ENCODE results near the gene GRID2IP. TPM values are rescaled to one million over a fixed set of nuclear protein-coding genes. Genes with fewer than 3 reads are reported as not detected.
A peak's percentile ranks its signal among the peaks of the same experiment; 100 is the strongest.
"Not testable (repeated sequence)": the region's sequence is repeated elsewhere in the genome, so short reads cannot be mapped to it uniquely, and the experiment has no call there.

Gene GRID2IP
- total RNA-seq, 2 experiments from 2014 or later: 0.28 to 0.53 TPM

DNA sequence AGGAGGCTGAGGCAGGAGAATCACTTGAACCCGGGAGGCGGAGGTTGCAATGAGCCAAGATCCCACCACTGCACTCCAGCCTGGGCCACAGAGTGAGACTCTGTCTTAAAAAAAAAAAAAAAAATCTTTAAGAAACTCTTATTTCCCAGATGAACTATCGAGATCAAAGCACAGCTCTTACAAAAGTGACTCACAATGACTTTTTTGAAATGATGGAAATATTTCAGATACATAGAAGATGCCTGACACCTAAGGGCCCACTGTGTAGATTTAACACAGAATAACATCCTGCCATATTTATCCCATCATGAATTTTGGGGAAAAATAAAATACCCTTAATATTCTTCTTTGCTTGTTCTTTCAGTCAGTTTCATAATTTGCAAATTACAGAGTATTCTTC, 92.6 kb downstream of the GRID2IP start:
- not testable (repeated sequence) for H3K9me3 Mint-ChIP-seq; H3K4me1 Mint-ChIP-seq; ATAC-seq (ENCODE audit: low read depth); H3K27ac Mint-ChIP-seq; H3K36me3 Mint-ChIP-seq; DNase-seq; H3K4me3 Mint-ChIP-seq; H3K27me3 Mint-ChIP-seq
- POLR2A ChIA-PET: interaction anchor here (0.7 to 1.1 kb wide), 3 partner anchors 11 to 23 kb away, joined by 4 read pairs; partner anchors contain the start of gene DAGLB

DNA sequence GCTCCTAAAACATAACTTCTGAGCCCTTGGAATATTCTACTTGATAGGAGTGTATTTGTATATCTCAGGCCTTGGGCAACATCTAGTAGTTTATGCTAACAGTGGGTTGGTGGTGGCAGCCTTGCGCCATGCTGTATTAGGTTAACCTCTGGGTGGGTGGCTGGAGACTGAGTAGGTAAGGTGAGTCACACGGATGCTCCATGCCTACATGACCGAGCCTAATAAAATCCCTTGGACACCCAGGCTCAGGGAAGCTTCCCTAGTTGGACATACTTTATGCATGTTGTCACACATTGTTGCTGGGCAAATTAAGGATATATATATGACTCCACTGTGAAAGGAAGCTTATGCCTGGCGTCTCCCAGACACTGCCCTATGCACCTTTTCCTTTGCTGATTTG, 97.5 kb downstream of the GRID2IP start:
- Mint-ChIP-seq H3K27me3 (no peaks in the 10 kb centered on the region), H3K4me1 (peaks cover 2% of the 10 kb centered on the region), H3K27ac (no peak overlapping the region), H3K9me3 (no peaks in the 10 kb centered on the region), H3K4me3 (no peak overlapping the region), H3K36me3 (no peaks in the 10 kb centered on the region)
- no peak for DNase-seq
- no peak for ATAC-seq (ENCODE audit: low read depth)
- POLR2A ChIA-PET: no interaction called here

DNA sequence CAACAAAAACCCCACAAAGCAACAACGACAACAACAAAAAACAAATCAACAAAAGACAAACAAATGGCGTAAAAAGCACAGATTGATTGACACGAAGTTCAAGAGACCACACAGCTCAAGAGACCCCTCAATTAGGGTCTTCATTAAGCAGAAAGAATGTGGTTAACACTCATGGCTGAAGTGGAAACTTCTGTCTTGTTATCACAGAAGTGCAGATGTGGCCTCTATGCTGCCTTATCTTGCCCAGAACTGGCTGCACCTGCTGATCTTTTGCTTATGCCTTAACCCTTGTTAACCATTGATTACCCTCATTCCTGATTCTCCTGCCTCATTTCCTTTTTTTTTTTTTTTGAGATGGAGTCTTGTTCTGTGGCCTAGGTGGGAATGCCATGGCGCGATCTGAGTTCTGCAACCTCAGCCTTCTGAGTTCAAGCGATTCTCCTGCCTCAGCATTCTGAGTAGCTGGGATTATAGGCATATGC, 100.0 kb downstream of the GRID2IP start:
- Mint-ChIP-seq H3K9me3 (no peaks in the 10 kb centered on the region), H3K27me3 (no peaks in the 10 kb centered on the region), H3K27ac (no peak overlapping the region), H3K4me1 (peaks cover 9% of the 10 kb centered on the region), H3K36me3 (no peaks in the 10 kb centered on the region), H3K4me3 (no peak overlapping the region)
- DNase-seq: no peak
- no peak for ATAC-seq (ENCODE audit: low read depth)
- POLR2A ChIA-PET: interaction anchor here (0.6 kb wide), 1 partner anchor 27 kb away, joined by 4 read pairs; no protein-coding TSS in a partner anchor

DNA sequence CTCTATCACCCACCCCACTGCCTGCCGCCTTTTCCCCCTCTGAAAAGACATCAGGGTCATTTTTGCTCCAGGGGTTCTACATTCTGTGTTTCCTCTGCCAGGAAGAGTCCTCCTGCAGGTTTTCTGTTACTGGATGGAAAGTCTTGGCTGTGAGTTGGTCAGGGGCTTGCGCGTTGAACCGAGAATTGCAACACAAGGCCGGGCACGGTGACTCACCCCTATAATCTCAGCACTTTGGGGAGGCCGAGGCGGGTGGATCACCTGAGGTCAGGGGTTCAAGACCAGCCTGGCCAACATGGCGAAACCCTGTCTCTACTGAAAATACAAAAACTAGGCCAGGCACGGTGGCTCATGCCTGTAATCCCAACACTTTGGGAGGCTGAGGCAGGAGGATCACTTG, 100.7 kb downstream of the GRID2IP start:
- H3K9me3 Mint-ChIP-seq; H3K27ac Mint-ChIP-seq; H3K36me3 Mint-ChIP-seq; DNase-seq; H3K27me3 Mint-ChIP-seq; ATAC-seq (ENCODE audit: low read depth): not testable (repeated sequence)
- POLR2A ChIA-PET: interaction anchor here (0.6 kb wide), 1 partner anchor 28 kb away, joined by 4 read pairs; no protein-coding TSS in a partner anchor
- H3K4me3 Mint-ChIP-seq: peak overlapping the region; percentile 32
- H3K4me1 Mint-ChIP-seq: peaks cover 13% of the 10 kb centered on the region

DNA sequence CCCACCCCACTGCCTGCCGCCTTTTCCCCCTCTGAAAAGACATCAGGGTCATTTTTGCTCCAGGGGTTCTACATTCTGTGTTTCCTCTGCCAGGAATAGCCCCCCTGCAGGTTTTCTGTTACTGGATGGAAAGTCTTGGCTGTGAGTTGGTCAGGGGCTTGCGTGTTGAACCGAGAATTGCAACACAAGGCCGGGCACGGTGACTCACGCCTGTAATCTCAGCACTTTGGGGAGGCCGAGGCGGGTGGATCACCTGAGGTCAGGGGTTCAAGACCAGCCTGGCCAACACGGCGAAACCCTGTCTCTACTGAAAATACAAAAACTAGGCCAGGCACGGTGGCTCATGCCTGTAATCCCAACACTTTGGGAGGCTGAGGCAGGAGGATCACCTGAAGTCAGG, 101.4 kb downstream of the GRID2IP start:
- POLR2A ChIA-PET; H3K27me3 Mint-ChIP-seq; H3K9me3 Mint-ChIP-seq; ATAC-seq (ENCODE audit: low read depth); H3K27ac Mint-ChIP-seq; H3K36me3 Mint-ChIP-seq; H3K4me3 Mint-ChIP-seq; DNase-seq: not testable (repeated sequence)
- H3K4me1 Mint-ChIP-seq: peaks cover 16% of the 10 kb centered on the region

DNA sequence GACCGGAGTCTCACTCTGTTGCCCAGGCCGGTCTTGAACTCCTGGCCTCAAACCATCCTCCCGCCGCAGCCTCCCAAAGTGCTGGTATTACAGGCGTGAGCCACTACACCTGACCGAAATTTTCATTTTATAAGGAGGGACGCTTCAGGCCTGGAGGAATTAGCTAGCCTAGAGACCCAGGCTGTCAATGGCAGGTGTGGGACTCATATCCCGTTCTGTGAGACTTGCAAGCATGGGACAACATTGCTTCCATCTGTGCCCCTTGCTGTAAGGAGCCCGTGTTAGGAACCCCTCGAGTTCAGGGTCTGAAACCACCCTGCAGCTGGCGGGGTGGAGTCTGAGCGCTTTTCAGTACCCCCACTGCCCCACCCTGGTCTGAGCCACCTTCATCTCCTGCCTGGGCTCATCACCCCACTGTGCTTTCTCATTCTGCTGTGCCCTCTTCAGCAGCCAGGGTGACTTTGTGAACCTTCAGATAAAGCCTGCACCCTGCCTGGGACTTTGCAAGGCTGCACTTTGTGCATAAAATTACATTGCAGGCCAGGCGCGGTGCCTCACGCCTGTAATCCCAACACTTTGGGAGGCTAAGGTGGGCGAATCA, 102.2 kb downstream of the GRID2IP start:
- DNase-seq: no peak
- POLR2A ChIA-PET: interaction anchor here (2.0 kb wide), 1 partner anchor 11 kb away, joined by 36 read pairs; no protein-coding TSS in a partner anchor
- Mint-ChIP-seq H3K9me3 (no peaks in the 10 kb centered on the region), H3K4me1 (peaks cover 16% of the 10 kb centered on the region), H3K27me3 (no peaks in the 10 kb centered on the region), H3K36me3 (peaks cover 7% of the 10 kb centered on the region), H3K4me3 (peak overlapping the region; percentile 39), H3K27ac (peak overlapping the region; percentile 28)
- ATAC-seq (ENCODE audit: low read depth): no peak

DNA sequence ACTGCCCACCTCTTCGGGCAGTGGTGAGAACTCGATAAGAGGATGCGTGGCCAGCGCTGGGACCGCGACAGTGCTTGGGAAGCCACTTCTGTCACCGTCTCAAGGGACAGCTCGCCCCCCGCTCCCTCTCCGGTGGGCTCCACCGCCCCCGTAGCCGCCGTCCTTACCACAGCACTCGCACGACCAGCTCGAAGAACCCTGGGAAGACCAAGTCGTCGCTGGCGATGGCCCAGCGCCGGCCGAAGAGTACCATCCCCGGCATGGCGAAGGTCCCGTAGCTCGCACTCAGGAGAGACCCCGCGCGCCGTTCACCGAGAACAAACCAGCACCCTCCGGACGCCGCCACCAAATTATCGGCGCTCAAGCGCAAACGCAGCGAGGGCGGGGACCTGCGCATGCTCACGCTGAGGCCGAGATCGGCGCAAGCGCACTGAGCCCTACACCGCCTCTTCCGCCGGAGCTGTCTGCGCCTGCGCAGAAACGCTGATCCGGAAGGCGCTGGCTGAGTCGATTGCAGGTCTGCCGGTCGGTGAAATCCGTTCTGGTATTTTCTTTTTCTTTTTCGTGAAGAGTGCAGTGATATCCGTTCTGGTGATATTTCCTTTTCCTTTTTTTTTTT, 103.6 kb downstream of the GRID2IP start, which contains the start of gene DAGLB:
TSS of gene DAGLB (minus strand) at position 374 of the 619 bp plus-strand sequence. CDS start at position 262, 112 bp downstream.
- DNase-seq (peak; percentile 98), ATAC-seq (ENCODE audit: low read depth) (peak; percentile 94)
- H3K4me3 Mint-ChIP-seq: peak within 1 kb of the TSS; percentile 91
- peaks cover 20% of the 10 kb centered on the region for H3K4me1 Mint-ChIP-seq
- no peaks in the 10 kb centered on the region for H3K27me3 Mint-ChIP-seq
- POLR2A ChIA-PET: interaction anchor here (0.6 to 2.0 kb wide), 6 partner anchors 10 to 58 kb away, joined by 3 to 36 read pairs (median 6); no protein-coding TSS in a partner anchor
- H3K36me3 Mint-ChIP-seq: peaks cover 14% of the 10 kb centered on the region
- no peaks in the 10 kb centered on the region for H3K9me3 Mint-ChIP-seq
- H3K27ac Mint-ChIP-seq: peak within 1 kb of the TSS; percentile 94

Other genes starting within 250 kb of the GRID2IP start
- 10 to 100 TPM; 12.0 to 19.0 TPM for gene FAM220A, start 202.5 kb downstream of the GRID2IP start, total RNA-seq
- 100 to 1,000 TPM; 144 to 149 TPM for gene RAC1, start 176.9 kb downstream of the GRID2IP start, total RNA-seq
- 10 to 100 TPM; 32.3 to 37.2 TPM for gene DAGLB, start 103.5 kb downstream of the GRID2IP start, total RNA-seq
- 10 to 100 TPM; 49.5 to 52.0 TPM for gene KDELR2, start 67.3 kb downstream of the GRID2IP start, total RNA-seq
- gene ZDHHC4, start 26.0 kb upstream of the GRID2IP start, total RNA-seq: 10 to 100 TPM; 38.2 to 44.6 TPM
- gene INTS15, start 38.6 kb upstream of the GRID2IP start, total RNA-seq: 10 to 100 TPM; 42.8 to 47.3 TPM
- 1 to 10 TPM; 4.7 to 4.9 TPM for gene ZNF853, start 64.1 kb upstream of the GRID2IP start, total RNA-seq
- 10 to 100 TPM; 42.6 to 43.7 TPM for gene ZNF316, start 85.9 kb upstream of the GRID2IP start, total RNA-seq
- gene ZNF12, start 155.5 kb upstream of the GRID2IP start, total RNA-seq: 10 to 100 TPM; 32.4 to 34.6 TPM
- 1 to 10 TPM in 1 of 2 experiments, under 1 TPM in 1; 0.14 to 1.0 TPM for gene RSPH10B2, start 202.6 kb upstream of the GRID2IP start, total RNA-seq